GM13977 (cell line): ENCODE results near the gene CLCNKA.

ENCODE experiments used
- DNase-seq: peaks from one replicate; pipeline ENCODE4 v3.0.0; 2012; ENCODE audit warnings: low spot score
- CTCF ChIP-seq: IDR thresholded peaks from 2 replicates; pipeline ENCODE4 v1.5.1; 2012; ENCODE audit warnings: mild to moderate bottlenecking, control low read depth; ENCODE audit not compliant: insufficient read depth; ENCODE audit errors: extremely low read depth, missing control alignments
- in situ Hi-C: fragments of 300-500 bp; cut with MboI; formaldehyde crosslinking; loops from one replicate; pipeline ENCODE4 v1.12.0; 2022; ENCODE audit warnings: low sequenced_read_pairs, low pct_unique_long_range_greater_than_20kb, mixed read lengths, inconsistent platforms; ENCODE audit not compliant: unreplicated experiment

The CLCNKA gene

GRCh38 chr1:16066245-16066644, 44.4 kb downstream of the CLCNKA start:
- in situ Hi-C loops, result no loop called here

GRCh38 chr1:16067127-16067768, 45.4 kb downstream of the CLCNKA start:
- in situ Hi-C loops, result no loop called here
- TF ChIP-seq CTCF, result no peak
- DNase-seq, result no peak

More at GRCh38 chr1:16066245-16066644, 44.4 kb downstream of the CLCNKA start:
- TF ChIP-seq CTCF, result no peak
- no peak for DNase-seq

GRCh38 chr1:16067933-16068332, 46.1 kb downstream of the CLCNKA start:
- in situ Hi-C loops, result no loop called here
- TF ChIP-seq CTCF, result no peak

GRCh38 chr1:16068356-16069270, 46.8 kb downstream of the CLCNKA start:
- in situ Hi-C loops, result no loop called here
- no peak for DNase-seq
- TF ChIP-seq CTCF, result no peak

More at GRCh38 chr1:16067933-16068332, 46.1 kb downstream of the CLCNKA start:
- no peak for DNase-seq

GRCh38 chr1:16070640-16071355, 49.0 kb downstream of the CLCNKA start:
- in situ Hi-C loops, result no loop called here
- TF ChIP-seq CTCF, result no peak
- DNase-seq, result no peak

- no peak for TF ChIP-seq CTCF
- in situ Hi-C loops, result no loop called here
- no peak for DNase-seq
Observed at GRCh38 chr1:16071614-16072013, 49.8 kb downstream of the CLCNKA start.
